ENCODE data around the gene CTSD. TPM values are rescaled to one million over a fixed set of nuclear protein-coding genes. Genes with fewer than 3 reads are reported as not detected.

Gene CTSD
- total and polyA plus RNA-seq, 2 of the 8 experiments (the other 6 are each of a cell fraction or from before 2014, with no cell fraction given): 169 to 173 TPM

GRCh38 chr11:1718326-1718725 lies 45.4 kb downstream of the CTSD start:
- H3K56ac ChIP-seq (replicated peaks; ENCODE audit: insufficient read length, low read depth, low read length): no peak overlapping the region
- no peak overlapping the region for H3K18ac ChIP-seq (ENCODE audit: extremely low read depth, low read length)
- no peak overlapping the region for H3K23ac ChIP-seq (ENCODE audit: insufficient read length)
- H4K8ac ChIP-seq (ENCODE audit: extremely low read depth, insufficient read depth, low read length): no peak overlapping the region
- H4K20me1 ChIP-seq (replicated peaks in 1 of 2; ENCODE audit: control insufficient read depth in 1 of 2, insufficient read depth in 2 of 2, low read length in 2 of 2): peaks cover 0 to 1% of the 10 kb centered on the region in 2 experiments
- no peak overlapping the region for H2BK15ac ChIP-seq (ENCODE audit: low read length)
- H3K23me2 ChIP-seq (ENCODE audit: low read depth, low read length): no peaks in the 10 kb centered on the region
- TF ChIP-seq MAFK (IDR thresholded peaks at IDR 0.05; ENCODE audit: low read depth, low read length) (no peak), JUN (IDR thresholded peaks at IDR 0.05; ENCODE audit: low read depth, low read length) (no peak), MAX (IDR thresholded peaks at IDR 0.05) (no peak), ZNF274 (IDR thresholded peaks at IDR 0.05; ENCODE audit: borderline replicate concordance, extremely low read depth, low read length) (no peak), SP2 (IDR thresholded peaks at IDR 0.05; ENCODE audit: low read length) (no peak), SRF (IDR thresholded peaks at IDR 0.05; ENCODE audit: low read depth, low read length) (no peak), EP300 (IDR thresholded peaks at IDR 0.05; ENCODE audit: borderline replicate concordance in 1 of 2, low read depth in 2 of 2, low read length in 2 of 2) (no peak), CHD2 (IDR thresholded peaks at IDR 0.05; ENCODE audit: low read length) (no peak), BCL11A (IDR thresholded peaks at IDR 0.05; ENCODE audit: low read depth in 2 of 2, low read length in 2 of 2) (no peak)
- WGBS, 2 experiments (ENCODE audit: extremely low coverage in 1 of 2, insufficient coverage in 1 of 2, insufficient read length in 1 of 2, insufficient replicate concordance in 2 of 2, low coverage in 1 of 2, low lambda C conversion rate in 2 of 2, missing lambda C conversion rate in 1 of 2): 95% methylated on average over 15 of the region's 15 CpGs; no CpG with 5 or more reads in 1 of the 2 experiments
- no peak overlapping the region for H3K4ac ChIP-seq (replicated peaks; ENCODE audit: insufficient read length, low read depth, low read length)
- H2AK5ac ChIP-seq (ENCODE audit: low read depth, low read length): no peak overlapping the region
- ChIA-PET POLR2A (ENCODE audit: partially characterized antibody) (no interaction called here), CTCF (ENCODE audit: partially characterized antibody) (interaction anchor here (0.7 to 1.4 kb wide), 6 partner anchors 40 to 318 kb away, joined by 3 to 5 read pairs (median 4); no protein-coding TSS in a partner anchor)
- no peak overlapping the region for H2BK12ac ChIP-seq (ENCODE audit: low read depth, low read length)
- DNase-seq (ENCODE audit: low read depth in 1 of 2, low spot score in 2 of 2): no peak
- no peak overlapping the region for H2BK120ac ChIP-seq (replicated peaks; ENCODE audit: low read depth, low read length)
- no peak overlapping the region for H3K27ac ChIP-seq (ENCODE audit: low read depth, low read length)
- H3K36me3 ChIP-seq (ENCODE audit: control insufficient read depth in 2 of 4, insufficient read depth in 4 of 4, low read length in 3 of 4): no peaks in the 10 kb centered on the region
- H3K27me3 ChIP-seq (replicated peaks in 1 of 4; ENCODE audit: control insufficient read depth in 3 of 4, extremely low read depth in 1 of 4, insufficient read depth in 3 of 4, low read length in 3 of 4): no peaks in the 10 kb centered on the region; a peak in 1 of 7 replicates
- H3K9me3 ChIP-seq (ENCODE audit: insufficient read depth in 2 of 2, low read depth in 1 of 2, low read length in 1 of 2): no peaks in the 10 kb centered on the region
- no peak overlapping the region for H3K14ac ChIP-seq (ENCODE audit: insufficient read length)
- no peak overlapping the region for H4K5ac ChIP-seq (ENCODE audit: insufficient read length, low read depth, low read length)
- no peaks in the 10 kb centered on the region for H3K79me2 ChIP-seq (ENCODE audit: control insufficient read depth in 1 of 2, insufficient read depth in 2 of 2, low read length in 2 of 2)
- H3K4me1 ChIP-seq (replicated peaks in 1 of 4; ENCODE audit: control insufficient read depth in 3 of 4, insufficient read depth in 4 of 4, low read length in 3 of 4): no peaks in the 10 kb centered on the region
- no peak overlapping the region for H2BK5ac ChIP-seq (ENCODE audit: low read depth, low read length)
- H2AFZ ChIP-seq (ENCODE audit: low read length): no peak overlapping the region
- H3K9ac ChIP-seq (replicated peaks in 1 of 4; ENCODE audit: extremely low read depth in 1 of 4, low read depth in 3 of 4, low read length in 3 of 4): no peak overlapping the region
- H3K4me3 ChIP-seq (ENCODE audit: extremely low read depth in 1 of 4, insufficient read depth in 2 of 4, low read depth in 3 of 4, low read length in 4 of 4): no peak overlapping the region
- no peaks in the 10 kb centered on the region for H3K79me1 ChIP-seq (ENCODE audit: low read depth, low read length)
- no peak overlapping the region for H4K91ac ChIP-seq (replicated peaks; ENCODE audit: insufficient read length, low read length)
- H3K4me2 ChIP-seq (ENCODE audit: insufficient read depth in 1 of 2, low read depth in 2 of 2, low read length in 2 of 2): no peak overlapping the region
- no peak overlapping the region for H2BK20ac ChIP-seq (ENCODE audit: low read length)
- FAIRE-seq: no peak
